ENCODE results near the gene WDR31. TPM values are rescaled to one million over a fixed set of nuclear protein-coding genes. Genes with fewer than 3 reads are reported as not detected.
A peak's percentile ranks its signal among the peaks of the same experiment; 100 is the strongest.

Gene WDR31
- total and polyA plus RNA-seq, 7 donors, result 0.66 to 6.9 (median 1.7) TPM

- TF ChIP-seq, protein P1, sequence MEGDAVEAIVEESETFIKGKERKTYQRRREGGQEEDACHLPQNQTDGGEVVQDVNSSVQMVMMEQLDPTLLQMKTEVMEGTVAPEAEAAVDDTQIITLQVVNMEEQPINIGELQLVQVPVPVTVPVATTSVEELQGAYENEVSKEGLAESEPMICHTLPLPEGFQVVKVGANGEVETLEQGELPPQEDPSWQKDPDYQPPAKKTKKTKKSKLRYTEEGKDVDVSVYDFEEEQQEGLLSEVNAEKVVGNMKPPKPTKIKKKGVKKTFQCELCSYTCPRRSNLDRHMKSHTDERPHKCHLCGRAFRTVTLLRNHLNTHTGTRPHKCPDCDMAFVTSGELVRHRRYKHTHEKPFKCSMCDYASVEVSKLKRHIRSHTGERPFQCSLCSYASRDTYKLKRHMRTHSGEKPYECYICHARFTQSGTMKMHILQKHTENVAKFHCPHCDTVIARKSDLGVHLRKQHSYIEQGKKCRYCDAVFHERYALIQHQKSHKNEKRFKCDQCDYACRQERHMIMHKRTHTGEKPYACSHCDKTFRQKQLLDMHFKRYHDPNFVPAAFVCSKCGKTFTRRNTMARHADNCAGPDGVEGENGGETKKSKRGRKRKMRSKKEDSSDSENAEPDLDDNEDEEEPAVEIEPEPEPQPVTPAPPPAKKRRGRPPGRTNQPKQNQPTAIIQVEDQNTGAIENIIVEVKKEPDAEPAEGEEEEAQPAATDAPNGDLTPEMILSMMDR (IDR thresholded peaks at IDR 0.05), result peak; percentile 79
- ATAC-seq (peak; percentile 27 to 71 (median 54)), DNase-seq (no peak)
- intact Hi-C loops (cut with DNase I), result loop anchor here (2.0 to 10.0 kb wide), 8 partner anchors 54 to 384 kb away; partner anchors contain the start of genes FKBP15 (in 2 of the 2), SLC31A1 (in 2 of the 2), WDR31 (in 2 of the 2) and ALAD (in 1 of the 2)
- Histone ChIP-seq H3K4me1 (peaks cover 17% of the 10 kb centered on the region), H3K27me3 (ENCODE audit: insufficient read depth in 3 of 3, low read length in 2 of 3) (no peaks in the 10 kb centered on the region), H3K9me3 (no peaks in the 10 kb centered on the region), H3K36me3 (ENCODE audit: insufficient read depth in 1 of 2, low read depth in 1 of 2) (peaks cover 16 to 69% of the 10 kb centered on the region in 2 donors), H3K4me3 (peak overlapping the region; percentile 95), H3K27ac (peak overlapping the region; percentile 96)
- 0 to 1% (median 1%) methylated on average over 15 of the region's 15 CpGs for WGBS, 3 donors
Observed at GRCh38 chr9:113274474-113275156, 65.5 kb downstream of the WDR31 start.

DNA sequence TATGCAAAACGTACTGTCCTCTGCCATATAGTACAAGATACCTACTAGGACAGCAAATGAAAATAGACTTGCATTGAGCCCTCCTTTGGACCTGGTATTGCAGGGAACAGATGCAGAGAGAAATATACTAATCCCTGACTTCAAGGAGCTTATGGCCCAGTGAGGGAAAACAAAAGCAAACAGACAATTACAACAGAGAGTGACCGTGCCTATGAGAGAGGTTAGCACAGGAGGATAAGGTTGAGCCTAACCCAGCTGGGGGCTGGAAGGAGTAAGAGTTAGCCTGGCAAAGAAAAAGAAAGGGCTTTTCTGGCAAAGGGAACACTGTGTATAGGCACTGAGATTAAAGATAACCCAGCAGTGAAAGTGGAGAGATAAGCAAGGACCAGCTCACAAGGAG lies 70.2 kb downstream of the WDR31 start:
- DNase-seq (no peak), ATAC-seq (no peak)
- H3K27me3 ChIP-seq (ENCODE audit: insufficient read depth in 3 of 3, low read length in 2 of 3), result no peaks in the 10 kb centered on the region
- no peak overlapping the region for H3K4me3 ChIP-seq
- H3K36me3 ChIP-seq (ENCODE audit: insufficient read depth in 1 of 2, low read depth in 1 of 2), result peaks cover 17 to 72% of the 10 kb centered on the region in 2 donors
- intact Hi-C loops (cut with DNase I), result loop anchor here (5.0 to 10.0 kb wide), 4 partner anchors 72 to 325 kb away; partner anchors contain the start of gene WDR31 (in 1 of the 2)
- TF ChIP-seq, protein P1 (IDR thresholded peaks at IDR 0.05), result no peak
- no peaks in the 10 kb centered on the region for H3K9me3 ChIP-seq
- 89 to 92% (median 91%) methylated on average over 2 of the region's 2 CpGs for whole genome bisulfite sequencing, 3 donors
- H3K27ac ChIP-seq, result no peak overlapping the region
- peaks cover 12% of the 10 kb centered on the region for H3K4me1 ChIP-seq

DNA sequence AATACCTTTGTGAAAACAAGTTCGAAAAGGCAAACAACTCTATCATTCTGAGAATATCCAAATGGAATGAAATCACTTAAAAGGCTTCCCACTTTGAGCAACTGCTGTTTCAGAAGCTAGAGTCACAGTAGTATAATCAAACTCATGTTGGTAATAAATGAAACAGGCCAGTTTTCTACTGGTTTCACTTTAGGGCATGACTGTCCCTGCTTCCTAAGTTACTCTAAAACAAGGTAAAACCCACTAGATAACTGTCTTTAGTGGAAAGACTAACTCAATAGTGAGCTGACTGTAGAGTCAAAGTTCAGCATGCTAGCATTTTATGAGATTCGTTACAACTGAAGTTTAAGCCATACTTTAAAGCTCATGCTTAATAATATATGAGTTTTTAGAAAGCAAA lies 70.7 kb downstream of the WDR31 start:
- H3K27me3 ChIP-seq (ENCODE audit: insufficient read depth in 3 of 3, low read length in 2 of 3), result no peaks in the 10 kb centered on the region
- intact Hi-C loops (cut with DNase I), result no loop called here
- H3K27ac ChIP-seq, result no peak overlapping the region
- 93 to 95% (median 94%) methylated on average over 2 of the region's 2 CpGs for WGBS, 3 donors
- H3K4me1 ChIP-seq, result peaks cover 10% of the 10 kb centered on the region
- H3K4me3 ChIP-seq, result no peak overlapping the region
- H3K36me3 ChIP-seq (ENCODE audit: insufficient read depth in 1 of 2, low read depth in 1 of 2), result peaks cover 17 to 72% of the 10 kb centered on the region in 2 donors
- TF ChIP-seq, protein P1 (IDR thresholded peaks at IDR 0.05), result no peak
- no peak for DNase-seq
- H3K9me3 ChIP-seq, result no peaks in the 10 kb centered on the region
- no peak for ATAC-seq

DNA sequence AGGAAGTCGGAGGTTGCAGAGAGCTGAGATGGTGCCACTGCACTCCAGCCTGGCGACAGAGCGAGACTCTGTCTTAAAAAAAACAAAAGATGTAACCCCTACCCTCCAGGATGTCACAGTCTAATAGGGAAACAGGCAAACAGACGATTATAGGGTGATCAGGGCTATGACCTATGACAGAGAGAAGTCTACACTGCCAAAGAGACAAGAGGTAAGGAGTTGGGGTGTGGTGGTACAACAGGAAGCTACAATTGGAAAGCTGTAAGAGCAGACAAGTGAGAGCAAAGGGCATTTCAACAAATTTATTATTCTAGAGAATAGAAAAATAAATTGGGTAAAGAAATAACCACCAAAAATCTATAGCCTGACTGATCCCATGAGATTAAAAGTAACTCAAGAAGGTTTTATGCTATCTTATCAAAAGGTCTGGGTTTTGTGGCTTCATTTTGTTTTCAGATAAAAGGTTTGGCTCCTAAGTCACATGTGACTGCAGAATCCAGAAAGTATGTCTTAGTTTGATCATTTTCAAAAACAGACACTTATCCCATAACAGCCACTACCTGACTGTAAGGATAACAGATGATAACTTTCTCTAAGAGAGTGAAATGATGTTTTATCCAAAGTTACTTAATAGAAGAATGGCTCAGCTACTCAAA lies 72.0 kb downstream of the WDR31 start:
- no peaks in the 10 kb centered on the region for H3K9me3 ChIP-seq
- WGBS, 3 donors, result 87 to 90% (median 88%) methylated on average over 4 of the region's 4 CpGs
- no peaks in the 10 kb centered on the region for H3K27me3 ChIP-seq (ENCODE audit: insufficient read depth in 3 of 3, low read length in 2 of 3)
- TF ChIP-seq, protein P1 (IDR thresholded peaks at IDR 0.05), result no peak
- H3K4me3 ChIP-seq, result no peak overlapping the region
- H3K27ac ChIP-seq, result no peak overlapping the region
- DNase-seq, result no peak
- H3K36me3 ChIP-seq (ENCODE audit: insufficient read depth in 1 of 2, low read depth in 1 of 2), result peaks cover 14 to 74% of the 10 kb centered on the region in 2 donors
- ATAC-seq, result no peak
- peaks cover 5% of the 10 kb centered on the region for H3K4me1 ChIP-seq
- intact Hi-C loops (cut with DNase I), result no loop called here
